Heart right ventricle (tissue), 16 donors: ENCODE results near the gene AKAP6. TPM values are rescaled to one million over a fixed set of nuclear protein-coding genes. Genes with fewer than 3 reads are reported as not detected.

Experiments used
- ATAC-seq, 8 donors: fragments of 200-7000 bp; cut with Tn5 transposase; one replicate each; pipeline ENCODE4 v1.9.1; 2020; ENCODE audit warnings: mild to moderate bottlenecking in 8 of 8, moderate library complexity in 8 of 8, moderate number of reproducible peaks in 1 of 8
- DNase-seq, 2 donors: peaks; one replicate each; pipeline ENCODE4 v3.0.0-alpha.2; 2020
- H3K27ac ChIP-seq, 10 donors: fragments of 200-600 bp; sonication (generic) in 2 of 10; one replicate each; pipeline versions ENCODE4 v1.5.0 to v1.8.0; 2020 to 2022; ENCODE audit warnings: mild to moderate bottlenecking in 3 of 10
- H3K27me3 ChIP-seq, 7 donors: fragments of 200-600 bp; one replicate each; pipeline ENCODE4 v1.8.0; 2021 to 2022; ENCODE audit warnings: mild to moderate bottlenecking in 2 of 7
- H3K36me3 ChIP-seq, 9 donors: fragments of 200-600 bp; sonication (generic) in 1 of 9; one replicate each; pipeline versions ENCODE4 v1.5.0 to v1.8.0; 2020 to 2022; ENCODE audit warnings: mild to moderate bottlenecking in 2 of 9
- H3K4me1 ChIP-seq, 9 donors: fragments of 200-600 bp; sonication (generic) in 1 of 9; one replicate each; pipeline versions ENCODE4 v1.5.0 to v1.8.0; 2020 to 2022; ENCODE audit warnings: mild to moderate bottlenecking in 4 of 9
- H3K4me3 ChIP-seq, 10 donors: fragments of 200-600 bp; sonication (generic) in 2 of 10; one replicate each; pipeline versions ENCODE4 v1.5.0 to v1.8.0; 2020 to 2022; ENCODE audit warnings: mild to moderate bottlenecking in 7 of 10, moderate library complexity in 2 of 10
- H3K9me3 ChIP-seq, 11 donors: fragments of 200-600 bp in 10 of 11; sonication (generic) in 2 of 11; one replicate each; pipeline versions ENCODE4 v1.5.0 to v1.8.0; 2013 to 2022; ENCODE audit warnings: mild to moderate bottlenecking in 2 of 11, control low read depth in 1 of 11, moderate library complexity in 1 of 11
- CTCF ChIP-seq, 9 donors: fragments of 200-600 bp; sonication (generic) in 2 of 9; IDR thresholded peaks; one replicate each; pipeline versions ENCODE4 v1.5.0 to v1.8.0; 2021 to 2022; ENCODE audit warnings: antibody characterized with exemption in 9 of 9, mild to moderate bottlenecking in 5 of 9, moderate library complexity in 1 of 9
- WGBS, 2 donors: extraction: QIAGEN DNeasy Blood & Tissue Kit; methylation state at CpG; one replicate each; pipeline ENCODE4 v1.1.7; 2013; ENCODE audit warnings: inconsistent platforms in 1 of 2; 5-methylcytosine and 5-hydroxymethylcytosine counted together
- intact Hi-C, 10 donors: fragments of 100-400 bp; cut with DNase I; formaldehyde crosslinking; loops; one replicate each; pipeline versions ENCODE4 v1.11.1 to v1.14.2; 2022
- long read RNA-seq, 3 donors: library from polyadenylated mRNA; unstranded; transcript quantifications; one replicate each; pipeline ENCODE4 v2.0.0, GENCODE V29; 2020 to 2021
- polyA plus RNA-seq, 2 donors: library from polyadenylated mRNA; stranded (reverse); fragments of 200-250 nt; gene quantifications; one replicate each; pipeline ENCODE4 v1.2.3, GENCODE V29; 2013
- total RNA-seq, 10 donors: library from RNA; stranded (reverse); fragmentation: NEBNext Ultra II Directional in 3 of 10; extraction: Animal tissue kit (Norgen Biotek cat#: 25700) in 3 of 10; gene quantifications; one replicate each; pipeline versions ENCODE4 v1.2.1 to v1.2.4, GENCODE V29; 2021 to 2023
- donor health status: Arrhythmogenic right ventricular cardiomyopathy.
- donor health status: ischemic (EF 13 %, LVEDD 7.1; RV severe dilation, severe dysfunction).
- donor health status: healthy with polysubstance abuse.
- donor health status: DM: no; HTN: yes; CAD: no.
- donor health status: DM: no; HTN: no; CAD: no.
- donor health status: ischemic (EF 25% LVEDD 6.9; RV normal size, moderate dysfunction).
- donor health status: ischemic (EF 25% LVEDD 5.7; RV mildly dilated, moderate dysfunction).
- donor health status: healthy.
- donor health status: DM: yes; HTN: yes; CAD: no.
- donor health status: Ischemic cardiomyopathy.
- donor health status: ischemic (EF 35%, LVEDD 5.7; RV mildly dilated, moderate dysfunction).
- donor health status: nonischemic (EF 11% LVEDD 7.7; RV severe dilation, severe dysfunction).
- donor health status: DM: yes; HTN: yes; CAD: no.
- donor health status: PGD.
- donor health status: ischemic (EF 29% LVEDD 5.4; RV normal size, mild dysfunction).
- donor health status: nonischemic (EF 23%, LVEDD 6.1; RV moderate dilation, normal function).

The AKAP6 gene, protein sequence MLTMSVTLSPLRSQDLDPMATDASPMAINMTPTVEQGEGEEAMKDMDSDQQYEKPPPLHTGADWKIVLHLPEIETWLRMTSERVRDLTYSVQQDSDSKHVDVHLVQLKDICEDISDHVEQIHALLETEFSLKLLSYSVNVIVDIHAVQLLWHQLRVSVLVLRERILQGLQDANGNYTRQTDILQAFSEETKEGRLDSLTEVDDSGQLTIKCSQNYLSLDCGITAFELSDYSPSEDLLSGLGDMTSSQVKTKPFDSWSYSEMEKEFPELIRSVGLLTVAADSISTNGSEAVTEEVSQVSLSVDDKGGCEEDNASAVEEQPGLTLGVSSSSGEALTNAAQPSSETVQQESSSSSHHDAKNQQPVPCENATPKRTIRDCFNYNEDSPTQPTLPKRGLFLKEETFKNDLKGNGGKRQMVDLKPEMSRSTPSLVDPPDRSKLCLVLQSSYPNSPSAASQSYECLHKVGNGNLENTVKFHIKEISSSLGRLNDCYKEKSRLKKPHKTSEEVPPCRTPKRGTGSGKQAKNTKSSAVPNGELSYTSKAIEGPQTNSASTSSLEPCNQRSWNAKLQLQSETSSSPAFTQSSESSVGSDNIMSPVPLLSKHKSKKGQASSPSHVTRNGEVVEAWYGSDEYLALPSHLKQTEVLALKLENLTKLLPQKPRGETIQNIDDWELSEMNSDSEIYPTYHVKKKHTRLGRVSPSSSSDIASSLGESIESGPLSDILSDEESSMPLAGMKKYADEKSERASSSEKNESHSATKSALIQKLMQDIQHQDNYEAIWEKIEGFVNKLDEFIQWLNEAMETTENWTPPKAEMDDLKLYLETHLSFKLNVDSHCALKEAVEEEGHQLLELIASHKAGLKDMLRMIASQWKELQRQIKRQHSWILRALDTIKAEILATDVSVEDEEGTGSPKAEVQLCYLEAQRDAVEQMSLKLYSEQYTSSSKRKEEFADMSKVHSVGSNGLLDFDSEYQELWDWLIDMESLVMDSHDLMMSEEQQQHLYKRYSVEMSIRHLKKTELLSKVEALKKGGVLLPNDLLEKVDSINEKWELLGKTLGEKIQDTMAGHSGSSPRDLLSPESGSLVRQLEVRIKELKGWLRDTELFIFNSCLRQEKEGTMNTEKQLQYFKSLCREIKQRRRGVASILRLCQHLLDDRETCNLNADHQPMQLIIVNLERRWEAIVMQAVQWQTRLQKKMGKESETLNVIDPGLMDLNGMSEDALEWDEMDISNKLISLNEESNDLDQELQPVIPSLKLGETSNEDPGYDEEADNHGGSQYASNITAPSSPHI (N-terminal part only)
- total RNA-seq, result 100 to 1,000 TPM; 164 to 332 (median 270) TPM
- polyA plus RNA-seq, result 10 to 100 TPM; 13.5 to 14.0 TPM
- long read RNA-seq, donor 1, partial matches to known transcripts, result 27 of 44 reads
- long read RNA-seq, donor 1, other reads (novel, unspliced or antisense), result 17 of 44 reads
- long read RNA-seq, donor 2, partial matches to known transcripts, result 38 of 64 reads
- long read RNA-seq, donor 2, other reads (novel, unspliced or antisense), result 25 of 64 reads
- long read RNA-seq, donor 3, partial matches to known transcripts, result 61 of 125 reads
- long read RNA-seq, donor 3, other reads (novel, unspliced or antisense), result 60 of 125 reads

DNA sequence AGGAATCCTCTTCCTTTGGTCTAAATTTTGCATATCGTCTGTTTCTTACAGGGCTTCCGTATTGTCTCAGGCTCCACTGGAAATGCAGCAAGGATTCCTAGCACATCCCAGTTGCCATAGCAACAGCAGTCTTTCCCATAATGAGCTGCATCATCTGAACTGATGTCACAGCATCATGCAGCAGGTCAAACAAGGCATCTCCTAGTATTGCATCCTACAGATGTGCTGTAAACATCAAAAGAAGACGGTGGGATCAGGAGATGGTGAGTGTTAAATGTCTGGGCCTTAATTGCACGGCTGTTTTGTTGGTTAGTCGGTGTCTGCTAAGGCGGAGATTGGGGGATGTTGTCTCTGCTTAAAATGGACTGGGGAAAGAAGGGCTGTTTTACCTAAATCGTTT, at the start of gene AKAP6:
AKAP6 (plus strand) TSS at position 153 of the 400 bp plus-strand sequence. CDS start 104,196 bp downstream, outside the sequence.
- H3K36me3 ChIP-seq, result no peaks in the 10 kb centered on the region
- H3K4me1 ChIP-seq, result peaks cover 0 to 8% (median 0%) of the 10 kb centered on the region in 9 donors
- ATAC-seq (no peak), DNase-seq (no peak)
- H3K9me3 ChIP-seq, result peaks cover 0 to 14% (median 0%) of the 10 kb centered on the region in 11 donors
- no peak for TF ChIP-seq CTCF (IDR thresholded peaks at IDR 0.05)
- 75 to 84% methylated on average over 7 of the region's 7 CpGs for WGBS, 2 donors
- no peak within 1 kb of the TSS for H3K27ac ChIP-seq
- intact Hi-C loops, result no loop called here
- H3K27me3 ChIP-seq, result no peaks in the 10 kb centered on the region
- H3K4me3 ChIP-seq, result no peak within 1 kb of the TSS

DNA sequence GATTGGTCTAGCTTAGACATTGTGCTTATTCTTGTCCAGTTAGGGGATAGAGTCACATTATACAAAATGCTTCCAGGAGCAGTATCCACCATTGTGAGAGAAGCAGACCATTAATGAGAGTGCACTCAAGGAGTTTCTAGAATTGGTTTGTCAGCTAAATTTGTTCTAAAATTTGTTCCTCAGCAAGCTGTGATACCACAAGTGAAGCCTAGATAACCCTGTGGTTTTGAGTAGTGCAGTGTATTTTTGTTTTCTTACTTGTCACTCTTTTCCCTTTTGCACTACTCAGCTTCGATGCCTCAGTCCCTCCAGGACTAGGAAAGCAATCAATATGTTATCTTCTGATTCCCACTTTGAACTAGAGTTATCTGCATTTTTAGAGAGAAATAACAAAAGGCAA, 42.5 kb upstream of the AKAP6 start:
- Histone ChIP-seq H3K27me3 (no peaks in the 10 kb centered on the region), H3K9me3 (peaks cover 0 to 22% (median 0%) of the 10 kb centered on the region in 11 donors), H3K36me3 (no peaks in the 10 kb centered on the region), H3K27ac (no peak overlapping the region), H3K4me3 (no peak overlapping the region), H3K4me1 (no peaks in the 10 kb centered on the region)
- DNase-seq (no peak), ATAC-seq (no peak)
- 42 to 71% methylated on average over 1 of the region's 1 CpG for WGBS, 2 donors
- TF ChIP-seq CTCF (IDR thresholded peaks at IDR 0.05), result no peak
- intact Hi-C loops, result no loop called here

GRCh38 chr14:32296366-32296765, 32.7 kb upstream of the AKAP6 start:
- H3K4me1 ChIP-seq, result peaks cover 0 to 16% (median 10%) of the 10 kb centered on the region in 9 donors
- ATAC-seq (no peak), DNase-seq (no peak)
- intact Hi-C loops, result no loop called here
- H3K27me3 ChIP-seq, result no peaks in the 10 kb centered on the region
- 94 to 95% methylated on average over 3 of the region's 3 CpGs for WGBS, 2 donors
- no peak overlapping the region for H3K4me3 ChIP-seq
- H3K9me3 ChIP-seq, result no peaks in the 10 kb centered on the region
- H3K36me3 ChIP-seq, result no peaks in the 10 kb centered on the region
- no peak overlapping the region for H3K27ac ChIP-seq
- no peak for TF ChIP-seq CTCF (IDR thresholded peaks at IDR 0.05)
